OCI-LY7 (cell line): ENCODE data around the gene PPTC7. TPM values are rescaled to one million over a fixed set of nuclear protein-coding genes. Genes with fewer than 3 reads are reported as not detected.

Source experiments
- BruUV-seq: library from RNA; stranded (reverse); fragments of 400-500 nt; replicated peaks from 2 replicates; lab custom pipeline; 2021; lab: Mats Ljungman, UMichigan
- CTCF ChIA-PET: fragments of 300-600 bp; sonication (Branson Sonifier 250); formaldehyde crosslinking; loops from one replicate; lab custom pipeline; 2022; ENCODE audit warnings: antibody characterized with exemption; ENCODE audit not compliant: unreplicated experiment; lab: Charles Lee
- POLR2A ChIA-PET: fragments of 300-600 bp; sonication (Branson Sonifier 250); formaldehyde crosslinking; loops from one replicate; lab custom pipeline; 2022; ENCODE audit warnings: antibody characterized with exemption; lab: Charles Lee
- DNase-seq: peaks from one replicate; pipeline ENCODE4 v3.0.0-alpha.2; 2015; ENCODE audit warnings: low spot score
- H2AFZ ChIP-seq: fragments of 200-600 bp; sonication (generic), shearing (Covaris generic); 2 replicates; pipeline ENCODE4 v1.6.1; 2014; ENCODE audit warnings: mild to moderate bottlenecking, antibody characterized with exemption, low read length, moderate library complexity
- H3K27ac ChIP-seq: fragments of 200-600 bp; sonication (generic); 2 replicates; pipeline ENCODE4 v1.5.1; 2014; ENCODE audit warnings: mixed run types, low read depth, mild to moderate bottlenecking, moderate library complexity, low read length, inconsistent platforms; ENCODE audit not compliant: poor library complexity, severe bottlenecking
- H3K36me3 ChIP-seq: fragments of 200-600 bp; sonication (generic); 2 replicates; pipeline ENCODE4 v1.6.1; 2014; ENCODE audit warnings: mild to moderate bottlenecking, antibody characterized with exemption, low read length, moderate library complexity, mixed read lengths; ENCODE audit not compliant: insufficient read depth
- H3K4me1 ChIP-seq: fragments of 200-600 bp; sonication (generic); 2 replicates; pipeline ENCODE4 v1.5.1; 2014; ENCODE audit warnings: mild to moderate bottlenecking, low read length; ENCODE audit not compliant: insufficient read depth, poor library complexity, severe bottlenecking
- H3K4me2 ChIP-seq: fragments of 200-600 bp; sonication (generic); 2 replicates; pipeline ENCODE4 v1.6.1; 2014; ENCODE audit warnings: mild to moderate bottlenecking, low read length
- H3K4me3 ChIP-seq: fragments of 200-600 bp; sonication (generic); 2 replicates; pipeline ENCODE4 v1.5.1; 2014; ENCODE audit warnings: mild to moderate bottlenecking, low read depth, low read length; ENCODE audit not compliant: poor library complexity, severe bottlenecking
- H3K79me2 ChIP-seq: fragments of 200-600 bp; sonication (generic); 2 replicates; pipeline ENCODE4 v1.6.1; 2016; ENCODE audit warnings: low read depth, mild to moderate bottlenecking, low read length, moderate library complexity, mixed read lengths; ENCODE audit not compliant: insufficient read depth
- H3K9me2 ChIP-seq: fragments of 200-600 bp; sonication (generic); 2 replicates; pipeline ENCODE4 v1.6.1; 2016; ENCODE audit warnings: mild to moderate bottlenecking, low read length, mixed read lengths; ENCODE audit not compliant: insufficient read depth
- H3K9me3 ChIP-seq: fragments of 200-600 bp; sonication (generic); 2 replicates; pipeline ENCODE4 v1.6.1; 2014; ENCODE audit warnings: mild to moderate bottlenecking, mixed run types, low read length, mixed read lengths
- H4K20me1 ChIP-seq: fragments of 200-600 bp; sonication (generic); 2 replicates; pipeline ENCODE4 v1.6.1; 2014; ENCODE audit warnings: mild to moderate bottlenecking, antibody characterized with exemption, low read length, moderate library complexity, mixed read lengths; ENCODE audit not compliant: insufficient read depth
- CTCF ChIP-seq: fragments of 200-600 bp; sonication (generic); conservative IDR thresholded peaks from 2 replicates; pipeline ENCODE4 v1.5.1; 2014; ENCODE audit warnings: mild to moderate bottlenecking, antibody characterized with exemption, low read length, moderate library complexity, mixed read lengths
- EZH2phosphoT487 ChIP-seq: fragments of 200-600 bp; sonication (generic); IDR thresholded peaks from 2 replicates; pipeline ENCODE4 v1.6.1; 2018; ENCODE audit warnings: low read depth, borderline replicate concordance, mild to moderate bottlenecking, mixed run types, antibody characterized with exemption, low read length, moderate library complexity, mixed read lengths
- intact Hi-C: fragments of 100-400 bp; cut with micrococcal nuclease; formaldehyde crosslinking; loops from one replicate; pipeline ENCODE4 v1.10.0; 2022; ENCODE audit not compliant: unreplicated experiment
- total RNA-seq, 2 experiments: library from RNA; depleted of rRNA in 1 of 2; stranded (reverse); fragments of >200 nt in 1 of 2; shearing (Covaris generic) in 1 of 2; gene quantifications; 2 replicates each; pipeline ENCODE4 v1.2.3, GENCODE V29; 2014 to 2022

PPTC7 gene
- total RNA-seq, 2 experiments from 2014 or later: 11.4 to 29.7 TPM

- POLR2A ChIA-PET: interaction anchor here (0.6 to 1.2 kb wide), 2 partner anchors 33 to 113 kb away, joined by 3 read pairs; no protein-coding TSS in a partner anchor
- Histone ChIP-seq H3K36me3 (peaks cover 33% of the 10 kb centered on the region), H3K4me3 (no peak overlapping the region), H3K79me2 (peaks cover 86% of the 10 kb centered on the region), H3K9me2 (no peaks in the 10 kb centered on the region), H3K27ac (no peak overlapping the region), H3K4me2 (no peak overlapping the region), H4K20me1 (peaks cover 9% of the 10 kb centered on the region; the same call in 1 of the 2 replicates), H3K9me3 (peaks cover 35% of the 10 kb centered on the region), H3K4me1 (peaks cover 18% of the 10 kb centered on the region), H2AFZ (no peak overlapping the region)
- no peak for DNase-seq
- intact Hi-C loops: no loop called here
- BruUV-seq: no TSS peak
- TF ChIP-seq EZH2phosphoT487 (no peak), CTCF (no peak)
- CTCF ChIA-PET: no interaction called here
Measured at GRCh38 chr12:110568752-110569151, 14.4 kb downstream of the PPTC7 start.

DNA sequence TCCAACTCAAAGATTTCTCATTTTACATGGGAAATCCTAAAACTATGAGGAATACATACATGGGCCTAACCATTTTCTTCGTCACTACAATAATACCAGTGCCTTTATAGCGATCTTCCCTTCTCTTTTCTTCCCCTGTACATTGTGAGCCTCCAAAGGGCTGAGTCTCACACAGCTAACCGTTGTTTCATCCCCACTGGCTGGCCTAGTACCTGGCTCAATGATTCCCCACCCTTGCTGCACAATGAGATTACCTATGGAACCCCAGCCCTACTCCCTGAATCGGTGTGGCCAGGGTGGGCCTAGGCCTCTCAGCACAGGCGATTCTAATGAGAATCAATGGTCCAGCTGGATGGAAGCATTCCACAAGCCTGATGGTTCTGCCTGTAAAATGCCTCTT lies 16.1 kb downstream of the PPTC7 start:
- peaks cover 35% of the 10 kb centered on the region for H3K4me1 ChIP-seq
- CTCF ChIA-PET: no interaction called here
- intact Hi-C loops: no loop called here

More for the DNA sequence above, 16.1 kb downstream of the PPTC7 start:
- Histone ChIP-seq H3K4me3 (no peak overlapping the region), H3K9me3 (peaks cover 20% of the 10 kb centered on the region), H3K27ac (no peak overlapping the region), H3K36me3 (peaks cover 20% of the 10 kb centered on the region), H4K20me1 (peaks cover 13% of the 10 kb centered on the region; the same call in 1 of the 2 replicates), H3K79me2 (peaks cover 86% of the 10 kb centered on the region), H3K9me2 (no peaks in the 10 kb centered on the region), H2AFZ (no peak overlapping the region), H3K4me2 (no peak overlapping the region)
- DNase-seq: no peak
- TF ChIP-seq CTCF (no peak), EZH2phosphoT487 (no peak)
- POLR2A ChIA-PET: interaction anchor here (1.2 to 1.3 kb wide), 2 partner anchors 14 to 27 kb away, joined by 4 read pairs; no protein-coding TSS in a partner anchor
- no TSS peak for BruUV-seq
